Esophagus muscularis mucosa (tissue), 4 donors: ENCODE measurements around the gene MCTP2.

Experiments
- EP300 ChIP-seq: sonication (generic); formaldehyde crosslinking; IDR thresholded peaks from one replicate; pipeline ENCODE4 v1.6.1; 2017; ENCODE audit warnings: antibody characterized with exemption
- POLR2A ChIP-seq: fragments of 450-650 bp; IDR thresholded peaks from one replicate; pipeline ENCODE4 v1.6.1; 2017; ENCODE audit warnings: antibody characterized with exemption, moderate library complexity, mild to moderate bottlenecking, low read depth
- POLR2AphosphoS5 ChIP-seq, 2 donors: sonication (generic); formaldehyde crosslinking; IDR thresholded peaks; one replicate each; pipeline ENCODE4 v1.6.1; 2017; ENCODE audit warnings: antibody characterized with exemption in 2 of 2
- TF ChIP-seq, protein P1 (sequence below), 3 experiments: fragments of 200-600 bp in 2 of 3; fragments of 450-650 bp in 1 of 3; sonication (generic) in 2 of 3; IDR thresholded peaks; one replicate each; pipeline ENCODE4 v1.5.1; 2017 to 2019; ENCODE audit warnings: antibody characterized with exemption in 3 of 3, mild to moderate bottlenecking in 2 of 3, moderate library complexity in 1 of 3

DNA sequence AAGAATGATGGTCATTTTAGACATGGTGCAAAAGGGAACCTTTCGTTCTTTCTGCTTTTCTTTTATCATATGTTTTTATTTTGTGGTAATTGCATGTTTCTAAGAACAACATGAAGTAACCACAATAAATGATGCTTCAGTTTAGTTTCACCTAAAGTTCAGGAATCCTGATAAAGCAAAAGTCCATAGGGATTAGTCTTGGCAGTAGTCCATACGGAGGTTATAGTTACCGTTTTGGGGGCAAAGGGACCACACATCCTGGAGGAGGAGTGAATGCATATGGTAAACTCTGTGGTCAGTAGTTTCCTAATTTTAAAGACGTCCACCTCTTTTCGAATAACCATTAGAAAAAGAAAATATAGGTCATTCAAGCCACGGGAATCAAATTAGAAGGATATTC lies 141.5 kb downstream of the MCTP2 start:
- TF ChIP-seq, protein P1, sequence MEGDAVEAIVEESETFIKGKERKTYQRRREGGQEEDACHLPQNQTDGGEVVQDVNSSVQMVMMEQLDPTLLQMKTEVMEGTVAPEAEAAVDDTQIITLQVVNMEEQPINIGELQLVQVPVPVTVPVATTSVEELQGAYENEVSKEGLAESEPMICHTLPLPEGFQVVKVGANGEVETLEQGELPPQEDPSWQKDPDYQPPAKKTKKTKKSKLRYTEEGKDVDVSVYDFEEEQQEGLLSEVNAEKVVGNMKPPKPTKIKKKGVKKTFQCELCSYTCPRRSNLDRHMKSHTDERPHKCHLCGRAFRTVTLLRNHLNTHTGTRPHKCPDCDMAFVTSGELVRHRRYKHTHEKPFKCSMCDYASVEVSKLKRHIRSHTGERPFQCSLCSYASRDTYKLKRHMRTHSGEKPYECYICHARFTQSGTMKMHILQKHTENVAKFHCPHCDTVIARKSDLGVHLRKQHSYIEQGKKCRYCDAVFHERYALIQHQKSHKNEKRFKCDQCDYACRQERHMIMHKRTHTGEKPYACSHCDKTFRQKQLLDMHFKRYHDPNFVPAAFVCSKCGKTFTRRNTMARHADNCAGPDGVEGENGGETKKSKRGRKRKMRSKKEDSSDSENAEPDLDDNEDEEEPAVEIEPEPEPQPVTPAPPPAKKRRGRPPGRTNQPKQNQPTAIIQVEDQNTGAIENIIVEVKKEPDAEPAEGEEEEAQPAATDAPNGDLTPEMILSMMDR (IDR thresholded peaks at IDR 0.05): no peak
- no peak for TF ChIP-seq POLR2A
- no peak for TF ChIP-seq EP300
- no peak for TF ChIP-seq POLR2AphosphoS5 (IDR thresholded peaks at IDR 0.05)
